NCI-H1105 treated with DMSO at 0.1 percent for 48 hours (cell line): ENCODE data around the gene ACTR5.

Experiments
- DNase-seq: peaks from one replicate; lab custom pipeline; 2025; lab: John Stamatoyannopoulos, UW

Gene ACTR5

DNA sequence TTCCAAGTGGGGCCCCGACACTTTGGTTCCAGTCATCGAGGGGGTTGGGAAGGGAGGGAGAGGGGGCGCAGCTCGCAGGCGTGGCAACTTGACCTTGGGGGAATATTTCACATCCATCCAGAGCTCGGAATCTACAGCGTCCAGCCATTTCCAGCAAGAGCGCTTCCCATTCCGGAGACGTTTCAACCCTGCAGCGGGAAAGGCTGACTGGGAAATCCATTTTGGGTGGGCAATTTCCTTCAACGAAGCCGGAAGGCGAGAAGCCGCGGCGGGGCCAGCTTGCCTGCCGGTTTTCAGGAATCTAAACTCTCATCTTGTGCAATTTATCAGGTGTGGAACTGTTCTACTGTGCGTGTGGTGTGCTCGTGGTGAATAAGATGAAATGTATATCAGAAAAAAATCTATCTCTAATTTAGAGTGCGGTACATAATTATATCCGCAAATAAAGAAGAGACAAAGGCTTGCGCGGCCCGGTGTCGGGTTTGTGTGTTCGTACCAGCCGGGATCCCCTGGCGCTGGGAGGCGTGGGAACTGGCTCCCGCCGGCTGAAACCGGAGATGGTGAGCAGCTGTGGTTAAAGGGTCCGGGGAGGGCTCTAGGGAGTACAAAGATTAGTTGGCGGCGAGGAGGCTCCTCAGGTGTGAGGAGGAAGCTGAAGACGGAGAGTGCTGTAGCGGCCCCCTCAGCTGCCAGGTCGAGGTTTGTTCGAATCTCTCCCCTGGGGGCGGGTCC lies 19.2 kb upstream of the ACTR5 start:
- no peak for DNase-seq

DNA sequence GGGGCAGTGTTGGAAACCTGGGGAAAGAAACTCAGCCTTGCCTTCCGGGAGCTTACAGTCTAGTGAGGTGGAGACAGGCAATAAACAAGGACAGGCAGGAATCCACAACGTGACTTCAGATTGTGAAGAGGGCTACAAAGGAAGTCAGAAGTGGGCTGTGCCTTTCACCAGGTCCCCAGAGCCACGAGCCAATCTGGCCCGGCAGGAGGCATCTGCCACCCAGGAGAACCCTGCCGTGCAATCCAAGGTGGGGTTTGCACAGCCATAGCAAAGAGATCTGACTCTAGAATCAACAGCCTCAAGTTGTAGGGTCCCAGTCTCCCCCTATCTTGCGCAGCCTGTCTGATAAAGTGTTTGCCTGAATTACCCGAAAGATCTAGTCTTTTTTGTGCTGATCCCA lies 18.5 kb upstream of the ACTR5 start:
- DNase-seq: no peak

DNA sequence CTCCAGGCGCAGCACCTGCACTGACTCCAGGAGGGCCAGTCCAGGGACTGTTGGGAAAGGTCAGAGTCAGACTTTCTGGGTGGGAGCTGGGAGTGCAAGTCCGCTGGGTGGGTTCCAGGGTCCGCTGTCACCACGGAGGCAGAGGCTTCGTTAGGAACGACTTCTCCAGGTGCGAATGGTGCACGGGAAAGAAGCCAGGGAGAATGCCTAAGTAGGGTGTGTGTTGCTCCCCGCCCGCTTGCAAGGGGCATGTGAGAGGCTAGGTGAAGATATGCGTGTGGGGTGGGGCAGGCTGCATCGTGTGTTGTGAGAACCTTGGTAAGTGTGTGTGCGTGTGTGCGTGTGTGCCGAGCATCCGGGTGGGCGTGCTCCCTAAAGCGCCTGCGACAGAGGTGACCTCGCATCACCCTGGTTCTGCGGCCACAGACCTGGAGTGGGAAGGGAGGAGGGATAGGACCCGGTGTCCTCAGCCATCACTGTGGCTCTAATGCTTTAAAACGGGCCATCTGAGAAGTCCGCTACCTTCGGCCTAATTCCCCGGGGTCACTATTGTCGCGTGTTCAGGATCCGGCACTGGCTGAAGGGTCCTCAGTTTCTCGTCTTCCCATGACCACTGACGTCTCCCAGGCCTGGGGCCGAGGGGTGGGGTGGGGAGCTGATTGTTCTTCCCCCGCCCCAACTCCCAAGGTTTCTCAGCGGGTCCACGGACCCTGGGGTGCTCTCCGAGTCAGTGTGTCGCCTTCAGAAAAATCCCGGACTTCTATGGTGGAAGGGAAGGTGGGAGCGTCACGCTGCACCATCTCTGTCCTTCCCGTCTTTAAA lies 17.9 kb upstream of the ACTR5 start:
- peak; percentile 26 for DNase-seq

DNA sequence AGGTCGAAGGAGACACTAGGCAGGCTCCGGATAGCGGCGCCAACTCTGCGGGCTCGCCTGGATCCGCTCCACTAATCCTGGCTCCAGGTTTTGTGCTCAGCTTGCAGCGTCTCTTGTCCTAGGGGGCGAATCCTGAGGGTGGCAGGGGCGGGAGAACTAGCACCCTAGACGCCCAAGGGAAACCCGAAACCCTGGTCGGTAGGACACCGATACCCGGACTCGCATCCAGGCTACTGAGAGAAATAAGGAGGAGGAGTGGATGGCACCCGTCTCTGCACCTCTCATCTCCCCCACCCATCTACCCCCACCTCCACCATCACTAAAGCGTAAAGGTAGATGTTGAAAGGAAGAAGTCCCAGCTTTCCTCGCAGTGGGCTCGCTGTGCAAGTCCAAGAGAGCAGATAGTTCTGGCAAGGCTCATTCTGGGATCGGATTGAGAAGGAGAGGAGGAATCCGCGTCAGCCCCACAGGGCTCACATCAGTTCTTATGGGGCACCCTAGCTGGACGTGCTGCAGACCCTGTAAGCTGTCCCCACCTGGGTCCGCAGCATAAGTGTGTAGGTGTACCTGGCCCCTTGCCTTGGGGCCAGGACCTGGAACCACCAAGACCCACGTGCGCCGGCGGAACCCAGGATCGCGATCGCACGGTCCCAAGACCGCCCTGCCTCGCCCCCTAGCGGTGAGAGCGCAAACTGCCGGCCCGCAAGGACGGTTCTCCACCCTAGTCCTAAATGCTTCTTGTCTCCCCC lies 17.1 kb upstream of the ACTR5 start:
- DNase-seq: peak; percentile 88

DNA sequence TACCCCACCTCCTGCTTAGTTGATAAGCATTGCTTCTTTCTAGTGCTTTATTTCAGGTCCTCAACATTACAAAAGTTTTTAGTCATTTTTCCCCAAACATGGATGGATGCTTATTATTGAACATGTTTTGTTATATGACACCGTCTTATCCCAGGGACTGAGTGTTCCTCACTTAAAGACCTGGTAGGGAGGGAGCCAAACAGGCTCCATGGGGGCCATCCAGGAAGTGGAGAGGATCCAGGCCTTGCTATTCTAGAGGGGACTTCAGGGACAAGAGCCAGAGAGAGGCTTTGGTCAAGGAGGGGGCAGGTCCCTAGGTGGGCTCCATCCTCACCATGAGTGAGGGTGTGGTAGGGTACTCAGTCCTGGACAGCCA lies 16.5 kb upstream of the ACTR5 start:
- DNase-seq: no peak

DNA sequence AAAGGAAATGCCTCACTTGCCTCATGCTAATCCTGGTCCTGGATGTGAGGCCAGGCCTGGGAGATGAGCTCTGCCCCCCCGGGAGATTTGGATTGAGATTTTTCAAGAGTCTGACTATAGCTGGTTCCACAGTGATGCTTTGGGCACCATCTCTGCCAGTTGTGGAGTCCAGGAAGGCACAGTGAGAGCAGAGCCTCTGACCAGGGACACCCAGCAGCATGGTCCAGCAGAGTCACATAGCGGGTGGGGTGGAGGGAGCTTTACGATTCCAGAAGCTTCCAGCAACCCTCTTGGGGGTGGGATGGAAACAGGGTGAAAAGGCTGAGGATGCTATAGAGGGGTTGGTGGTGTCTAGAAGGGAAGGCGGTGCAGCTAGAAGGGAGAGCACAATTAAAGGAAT lies 15.3 kb upstream of the ACTR5 start:
- DNase-seq: no peak

DNA sequence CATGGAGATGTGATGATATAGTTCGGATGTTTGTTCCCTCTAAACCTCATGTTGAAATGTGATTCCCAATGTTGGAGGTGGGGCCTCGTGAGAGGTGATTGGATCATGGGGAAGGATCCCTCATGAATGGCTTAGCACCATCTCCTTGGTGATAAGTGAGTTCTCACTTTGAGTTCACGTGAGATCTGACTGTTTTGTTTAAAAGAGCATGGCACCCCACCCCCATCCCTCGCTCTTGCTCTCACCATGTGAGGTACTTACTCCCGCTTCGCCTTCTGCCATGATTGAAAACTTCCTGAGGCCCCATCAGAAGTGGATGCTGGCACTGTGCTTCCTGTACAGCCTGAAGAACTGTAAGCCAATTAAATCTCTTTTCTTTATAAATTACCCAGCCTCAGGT lies 13.1 kb upstream of the ACTR5 start:
- no peak for DNase-seq

DNA sequence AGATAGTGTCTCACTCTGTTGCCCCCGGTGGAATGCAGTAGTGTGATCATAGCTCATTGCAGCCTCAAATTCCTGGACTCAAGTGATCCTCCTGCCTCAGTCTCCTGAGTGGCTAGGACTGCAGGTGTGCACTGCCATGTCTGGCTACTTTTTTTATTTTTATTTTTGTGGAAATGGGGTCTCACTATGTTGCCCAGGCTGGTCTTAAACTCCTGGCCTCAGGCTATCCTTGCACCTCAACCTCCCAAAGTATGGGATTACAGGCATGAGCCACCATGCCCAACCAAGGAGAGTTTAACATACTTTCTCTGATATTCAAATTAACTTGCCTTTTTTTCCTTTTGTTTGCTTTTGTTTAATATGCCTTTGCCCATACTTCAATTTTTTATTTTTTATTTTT lies 10.4 kb upstream of the ACTR5 start:
- DNase-seq: no peak

DNA sequence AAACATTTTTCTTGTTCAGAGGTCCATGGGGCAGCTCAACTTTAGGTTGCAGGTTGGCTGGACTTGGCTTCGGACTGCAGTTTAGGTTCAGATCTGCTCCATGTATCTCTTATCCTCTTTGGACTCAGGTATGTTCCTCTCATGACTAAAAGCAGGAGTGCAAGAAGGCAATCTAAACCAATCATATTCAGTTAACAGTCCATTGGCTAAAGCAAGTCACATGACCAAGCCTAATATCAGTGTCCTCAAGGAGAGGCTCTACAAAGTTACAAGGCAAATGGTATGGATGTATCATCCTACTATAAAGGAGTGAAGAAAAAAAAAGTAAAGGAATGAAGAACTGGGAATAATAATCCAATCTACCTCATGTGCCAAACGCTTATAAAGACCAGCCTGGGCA lies 2.5 kb upstream of the ACTR5 start:
- no peak for DNase-seq

DNA sequence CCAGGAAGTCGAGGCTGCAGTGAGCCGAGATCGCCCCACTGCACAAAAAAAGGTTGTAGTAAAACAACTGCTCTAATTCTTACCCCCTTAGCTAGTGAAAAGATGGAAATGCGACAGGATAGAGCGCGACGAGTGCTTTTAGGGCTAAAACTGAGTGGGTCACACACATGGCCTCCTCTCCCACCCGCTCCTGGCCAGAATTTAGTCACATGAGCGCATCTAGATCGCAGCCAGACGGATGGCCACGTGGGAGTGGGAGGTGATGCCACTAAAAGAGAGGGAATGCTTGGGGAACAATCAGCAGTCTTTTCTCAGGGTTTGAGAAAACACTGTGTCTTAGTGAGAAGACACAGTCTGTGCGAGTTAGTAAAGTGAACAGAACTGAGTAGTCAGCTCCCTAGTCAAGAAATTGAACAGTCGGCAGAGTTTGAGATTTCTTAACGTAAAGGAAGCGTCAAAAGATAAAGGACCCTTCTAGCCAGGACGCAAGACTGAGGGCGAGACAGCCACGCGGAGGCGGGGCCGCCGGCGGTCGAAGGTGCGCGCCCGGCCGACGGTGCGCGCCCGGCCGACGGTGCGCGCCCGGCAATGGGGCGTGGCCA lies 664 bp upstream of the ACTR5 start:
- DNase-seq: no peak

DNA sequence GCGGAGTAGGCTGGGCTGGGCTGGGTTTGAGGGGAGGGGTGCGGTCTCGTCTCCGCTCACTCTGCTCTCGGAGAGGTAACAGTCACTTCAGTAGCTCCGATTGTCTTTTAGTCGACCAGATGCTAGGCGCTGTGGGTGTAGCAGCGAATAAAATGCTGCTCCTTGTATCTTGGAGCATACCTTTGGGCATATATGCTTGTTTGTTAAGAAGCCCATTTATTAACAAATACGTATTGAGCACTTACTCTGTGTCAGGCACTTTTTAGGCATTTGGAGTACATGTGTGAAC lies 545 bp downstream of the ACTR5 start:
- peak; percentile 60 for DNase-seq

DNA sequence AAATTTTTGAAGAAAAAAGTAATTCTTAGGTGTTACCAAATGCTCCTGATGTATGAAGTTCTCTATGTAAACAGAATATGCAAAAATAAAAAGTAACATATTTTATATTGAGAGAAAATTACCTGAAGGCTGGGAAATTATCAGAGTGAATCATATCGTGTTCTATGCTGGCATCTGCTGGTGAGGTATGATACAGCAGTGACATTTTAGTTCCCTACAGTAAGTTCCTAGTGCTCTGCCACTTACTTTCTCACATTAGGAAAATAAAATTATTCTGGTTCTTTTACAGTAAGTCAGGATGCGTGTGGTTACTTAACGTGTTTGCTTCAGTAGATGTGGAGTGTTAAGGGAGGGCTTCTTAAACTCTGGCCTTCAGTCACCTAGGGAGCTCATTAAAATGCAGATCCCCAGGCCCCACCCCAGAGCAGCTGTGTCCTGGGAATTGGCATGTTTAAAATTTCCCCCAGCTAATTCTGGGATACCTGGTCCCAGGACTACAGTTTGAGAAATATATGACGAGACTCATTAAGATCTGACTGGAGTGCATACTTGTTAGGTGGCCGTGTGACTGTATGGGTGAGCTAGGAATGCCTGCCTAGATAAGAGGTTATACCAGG lies 3.2 kb downstream of the ACTR5 start:
- peak; percentile 48 for DNase-seq

DNA sequence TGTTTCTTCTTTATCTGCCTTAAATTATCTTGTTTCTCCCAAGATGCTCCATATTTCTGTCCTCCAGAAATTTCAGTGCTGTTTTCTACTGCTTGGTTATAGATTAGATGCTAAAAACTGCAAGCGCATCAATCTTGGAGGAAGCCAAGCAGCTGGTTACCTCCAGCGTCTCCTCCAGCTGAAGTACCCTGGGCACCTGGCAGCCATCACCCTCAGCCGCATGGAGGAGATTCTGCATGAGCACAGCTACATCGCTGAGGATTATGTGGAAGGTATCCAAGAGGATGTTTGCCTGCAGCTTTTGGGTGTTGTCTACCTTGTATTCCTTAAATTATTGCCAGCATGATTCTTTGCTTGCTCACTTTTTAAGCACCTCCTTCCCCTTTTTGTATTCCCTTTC lies 3.8 kb downstream of the ACTR5 start:
- DNase-seq: no peak

DNA sequence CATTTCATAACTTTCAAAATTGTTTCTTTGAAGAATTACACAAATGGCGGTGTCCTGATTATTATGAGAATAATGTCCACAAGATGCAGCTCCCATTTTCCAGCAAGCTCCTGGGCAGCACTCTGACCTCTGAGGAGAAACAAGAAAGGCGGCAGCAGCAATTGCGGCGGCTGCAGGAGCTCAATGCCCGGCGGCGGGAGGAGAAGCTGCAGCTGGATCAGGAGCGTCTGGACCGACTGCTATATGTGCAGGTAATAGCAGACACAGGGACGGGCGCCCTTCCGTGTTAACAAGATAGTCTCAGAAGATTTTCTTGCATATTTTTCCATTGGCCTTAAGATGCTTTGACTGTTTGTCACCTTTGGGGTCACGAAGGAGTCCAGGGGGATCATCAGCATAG lies 6.7 kb downstream of the ACTR5 start:
- DNase-seq: no peak

DNA sequence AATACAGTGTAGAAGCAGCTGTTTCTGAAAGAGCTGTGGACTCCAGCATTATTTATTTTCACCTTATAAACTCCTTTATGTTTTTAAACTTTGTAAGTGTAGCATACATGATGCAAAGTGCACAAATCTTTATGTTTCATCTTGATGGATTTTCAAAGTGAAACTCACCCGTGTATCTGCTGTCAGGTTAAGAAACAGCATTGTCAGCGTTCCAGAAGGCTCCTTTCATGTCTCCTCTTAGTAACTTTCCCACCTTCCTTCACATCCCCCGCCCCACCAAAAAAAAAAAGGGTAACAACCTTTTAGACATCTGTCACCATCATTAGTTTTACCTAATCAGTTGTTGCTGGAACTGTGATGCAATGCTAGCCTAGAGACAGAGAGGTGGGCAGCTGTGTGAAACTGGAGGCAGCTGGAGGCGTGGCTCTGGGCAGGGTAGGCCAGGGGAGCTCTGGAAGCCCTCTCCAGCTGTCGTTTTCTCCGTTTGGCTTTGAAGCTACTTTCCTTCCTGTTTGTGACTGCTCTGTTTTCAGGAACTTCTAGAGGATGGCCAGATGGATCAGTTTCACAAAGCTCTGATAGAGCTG lies 7.2 kb downstream of the ACTR5 start:
- no peak for DNase-seq

DNA sequence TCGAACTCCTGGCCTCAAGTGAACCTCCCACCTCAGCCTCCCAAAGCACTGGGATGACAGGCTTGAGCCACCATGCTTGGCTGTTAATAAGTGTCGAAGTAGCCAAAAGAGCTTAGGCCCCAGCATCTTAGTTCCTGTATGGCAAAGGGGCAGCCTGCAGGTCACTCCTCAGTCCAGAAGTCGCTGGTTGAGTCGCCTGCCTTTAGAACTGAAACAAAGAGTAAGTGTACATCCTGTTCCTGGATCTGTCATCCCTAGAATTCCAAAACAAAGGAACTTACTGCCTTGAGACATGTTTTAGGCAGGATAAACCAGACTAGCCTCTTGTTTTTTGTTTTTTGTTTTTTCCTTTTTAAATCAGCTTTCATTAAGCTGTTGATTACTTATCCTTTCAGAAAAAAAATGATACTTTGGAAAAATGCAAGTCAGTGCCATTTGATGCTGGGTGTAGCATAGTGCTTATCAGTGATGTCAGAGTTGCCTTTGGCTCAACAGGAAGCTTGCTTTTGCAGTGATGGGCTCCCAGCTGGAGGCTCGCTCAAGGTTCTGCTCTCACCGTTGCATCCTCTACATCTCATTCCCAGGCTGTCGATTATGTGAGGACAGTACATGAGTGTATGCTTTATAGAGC lies 9.0 kb downstream of the ACTR5 start:
- DNase-seq: no peak

DNA sequence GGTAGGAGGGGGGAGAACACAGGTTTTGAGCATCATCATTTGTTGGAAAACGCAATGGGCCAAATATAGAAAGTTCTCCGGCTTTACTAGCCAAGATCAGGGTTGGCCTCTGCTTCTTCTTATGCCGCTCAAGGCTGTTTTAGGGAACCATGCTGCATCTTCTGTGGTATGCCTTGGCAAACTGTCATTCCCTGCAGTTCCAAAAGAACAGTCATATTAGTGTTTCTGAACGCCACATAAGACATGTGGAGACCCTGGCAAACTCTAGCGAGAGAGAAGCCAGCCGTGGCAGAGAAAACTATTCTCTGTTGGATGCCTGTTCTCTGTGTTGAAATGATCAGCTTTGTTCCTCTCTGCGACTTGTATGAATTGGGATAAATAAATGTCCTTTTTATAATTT lies 10.8 kb downstream of the ACTR5 start:
- no peak for DNase-seq

DNA sequence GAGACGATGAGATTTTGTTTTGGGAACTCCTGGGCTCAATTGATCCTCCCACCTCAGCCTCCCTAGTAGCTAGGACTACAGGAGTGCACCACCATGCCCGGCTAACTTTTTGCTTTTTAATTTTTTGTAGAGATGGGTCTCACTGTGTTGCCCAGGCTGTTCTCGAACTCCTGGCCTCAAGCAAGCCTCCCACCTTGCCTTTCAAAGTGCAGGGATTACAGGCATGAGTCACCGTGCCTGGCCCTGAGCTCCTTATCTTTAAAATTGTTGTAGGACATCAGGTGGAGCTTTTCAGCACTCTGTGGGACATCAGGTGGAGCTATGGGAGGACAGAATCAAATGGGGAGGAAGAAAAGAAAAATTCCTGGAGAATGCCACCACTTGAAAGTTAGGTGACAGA lies 12.7 kb downstream of the ACTR5 start:
- no peak for DNase-seq

DNA sequence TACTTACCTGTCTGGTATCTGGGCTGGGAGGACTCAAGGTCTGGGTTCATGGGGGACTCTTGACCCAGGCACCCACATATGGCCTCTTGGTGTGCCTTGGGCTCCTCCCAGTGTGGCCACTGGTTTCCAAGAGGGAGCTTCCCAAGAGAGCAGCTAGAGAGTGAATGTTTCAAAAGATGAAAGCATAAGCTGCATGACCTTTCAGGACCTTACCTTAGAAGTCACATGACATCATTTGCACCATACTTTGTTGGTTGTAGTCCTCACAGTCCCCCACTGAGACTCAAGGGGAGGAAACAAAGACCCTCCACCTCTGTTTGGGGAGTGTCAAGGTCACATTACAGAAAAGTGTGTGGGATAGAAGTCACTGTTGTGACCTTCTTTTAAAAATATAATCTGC lies 13.9 kb downstream of the ACTR5 start:
- no peak for DNase-seq

DNA sequence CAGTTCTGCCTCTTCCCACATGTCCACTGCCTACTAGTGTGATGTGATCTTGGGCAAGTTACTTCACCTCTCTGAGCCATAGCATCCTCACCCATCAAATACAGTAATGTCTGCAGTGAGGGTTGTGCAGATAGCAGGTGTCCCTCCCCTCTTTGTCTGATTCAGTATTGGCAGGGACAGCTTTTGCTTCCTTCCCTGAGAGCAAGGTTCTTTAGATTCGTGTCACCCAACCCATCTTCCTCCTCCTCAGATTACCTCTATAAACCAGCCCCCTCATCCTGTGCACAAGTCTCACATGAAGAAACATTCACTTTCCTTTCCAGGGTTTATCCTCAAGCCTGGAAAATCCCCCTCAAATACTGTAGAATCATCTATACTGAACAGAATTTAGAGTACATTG lies 15.4 kb downstream of the ACTR5 start:
- no peak for DNase-seq

DNA sequence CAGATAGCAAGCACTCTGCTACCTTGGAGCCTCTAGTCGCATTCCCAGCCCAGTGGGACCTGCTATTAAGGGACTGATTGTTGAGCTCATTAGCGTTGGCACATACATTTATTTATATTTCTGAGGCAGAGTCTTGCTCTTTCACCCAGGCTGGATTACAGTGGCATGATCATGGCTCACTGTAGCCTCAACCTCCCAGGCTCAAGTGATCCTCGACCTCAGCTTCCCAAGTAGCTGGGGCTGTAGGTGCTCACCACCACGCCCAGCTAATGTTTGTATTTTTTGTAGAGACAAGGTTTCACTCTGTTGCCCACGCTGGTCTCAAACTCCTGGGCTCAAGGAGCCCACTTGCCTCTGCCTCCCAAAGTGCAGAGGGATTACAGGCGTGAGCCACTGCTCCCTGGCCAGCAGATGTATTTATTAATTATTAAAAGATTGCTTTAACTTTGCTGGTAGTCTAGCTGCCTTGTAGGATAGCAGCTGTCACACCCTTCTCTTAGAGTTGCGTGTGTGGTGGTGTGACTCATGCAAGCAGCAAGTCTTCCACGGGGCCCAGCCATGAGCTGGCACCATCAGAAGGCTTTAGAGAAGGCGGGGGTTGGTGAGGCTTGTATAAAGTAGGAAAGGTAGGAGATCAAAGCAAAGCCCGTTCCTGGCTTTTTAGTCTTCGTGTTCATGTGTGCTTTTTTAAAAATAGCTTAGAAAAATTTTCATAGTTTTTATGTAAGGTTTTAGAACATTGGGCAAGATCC lies 16.5 kb downstream of the ACTR5 start:
- no peak for DNase-seq
